GM19099 (cell line): ENCODE data around the gene ABCB9.

Experiments used
- POLR2A ChIP-seq: IDR thresholded peaks from 3 replicates; pipeline ENCODE4 v1.6.1; 2011; ENCODE audit warnings: low read depth; ENCODE audit not compliant: insufficient read length; ENCODE audit errors: extremely low read depth

Gene ABCB9

DNA sequence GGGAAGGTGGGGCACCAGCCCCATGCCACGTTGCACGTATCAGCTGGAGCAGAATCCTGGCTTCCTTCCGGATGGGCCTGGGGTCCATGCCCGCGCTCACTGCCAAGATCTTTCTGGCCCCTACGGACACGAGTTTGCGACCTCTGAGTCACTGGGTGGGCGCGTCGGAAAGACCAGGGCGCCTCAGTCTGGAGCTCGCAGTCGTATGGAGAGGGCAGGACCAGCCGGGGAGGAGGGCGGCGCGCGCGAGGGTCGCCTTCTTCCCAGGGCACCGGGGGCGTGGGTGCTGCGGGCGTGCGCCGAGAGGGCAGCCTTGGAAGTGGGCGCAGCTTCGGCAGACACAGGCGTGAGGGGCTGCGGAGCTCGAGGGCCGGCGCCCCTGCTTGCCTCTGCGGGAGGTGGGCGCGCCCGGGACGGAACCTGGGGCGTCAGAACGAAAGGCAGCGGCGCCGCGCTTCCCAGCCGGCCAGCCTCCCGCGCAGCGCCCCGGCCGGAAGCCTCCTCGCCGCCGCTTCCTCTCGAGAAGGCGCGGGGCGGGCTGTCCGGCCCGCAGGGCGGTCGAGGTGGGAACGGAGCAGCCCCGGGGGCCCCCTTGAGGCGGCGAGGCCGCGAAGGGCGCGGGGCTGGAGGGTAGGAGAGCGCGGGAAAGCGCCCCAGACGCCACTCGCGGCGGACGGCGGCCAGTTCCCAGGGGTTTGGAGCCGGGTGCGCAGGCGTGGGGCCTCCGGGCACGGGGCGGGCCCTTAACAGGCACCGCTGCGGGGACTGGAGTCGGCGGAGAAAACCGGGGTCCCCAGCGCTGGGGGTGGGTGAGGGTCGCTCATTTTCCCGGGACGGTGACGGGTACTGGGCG is 14.1 kb upstream of the ABCB9 start, which contains the start of gene ARL6IP4:
ARL6IP4 (plus strand) TSS at position 499 of the 853 bp plus-strand sequence. CDS start 459 bp downstream, outside the sequence.
- peak; percentile 84 for TF ChIP-seq POLR2A

DNA sequence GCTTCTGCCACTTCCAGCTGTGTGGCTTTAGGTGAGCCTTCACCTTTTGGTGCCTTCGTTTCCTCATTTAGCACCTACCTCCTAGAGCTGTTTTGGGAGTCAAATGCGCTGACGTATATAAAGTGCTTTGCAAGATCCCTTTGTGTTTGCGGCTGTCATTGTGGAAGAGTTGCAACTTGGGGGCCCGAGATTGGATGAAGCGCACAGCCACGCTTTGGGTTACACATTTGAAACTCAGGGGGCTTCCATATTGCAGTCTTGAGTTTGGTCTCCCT is 13.6 kb upstream of the ABCB9 start:
- peak; percentile 10 for TF ChIP-seq POLR2A

DNA sequence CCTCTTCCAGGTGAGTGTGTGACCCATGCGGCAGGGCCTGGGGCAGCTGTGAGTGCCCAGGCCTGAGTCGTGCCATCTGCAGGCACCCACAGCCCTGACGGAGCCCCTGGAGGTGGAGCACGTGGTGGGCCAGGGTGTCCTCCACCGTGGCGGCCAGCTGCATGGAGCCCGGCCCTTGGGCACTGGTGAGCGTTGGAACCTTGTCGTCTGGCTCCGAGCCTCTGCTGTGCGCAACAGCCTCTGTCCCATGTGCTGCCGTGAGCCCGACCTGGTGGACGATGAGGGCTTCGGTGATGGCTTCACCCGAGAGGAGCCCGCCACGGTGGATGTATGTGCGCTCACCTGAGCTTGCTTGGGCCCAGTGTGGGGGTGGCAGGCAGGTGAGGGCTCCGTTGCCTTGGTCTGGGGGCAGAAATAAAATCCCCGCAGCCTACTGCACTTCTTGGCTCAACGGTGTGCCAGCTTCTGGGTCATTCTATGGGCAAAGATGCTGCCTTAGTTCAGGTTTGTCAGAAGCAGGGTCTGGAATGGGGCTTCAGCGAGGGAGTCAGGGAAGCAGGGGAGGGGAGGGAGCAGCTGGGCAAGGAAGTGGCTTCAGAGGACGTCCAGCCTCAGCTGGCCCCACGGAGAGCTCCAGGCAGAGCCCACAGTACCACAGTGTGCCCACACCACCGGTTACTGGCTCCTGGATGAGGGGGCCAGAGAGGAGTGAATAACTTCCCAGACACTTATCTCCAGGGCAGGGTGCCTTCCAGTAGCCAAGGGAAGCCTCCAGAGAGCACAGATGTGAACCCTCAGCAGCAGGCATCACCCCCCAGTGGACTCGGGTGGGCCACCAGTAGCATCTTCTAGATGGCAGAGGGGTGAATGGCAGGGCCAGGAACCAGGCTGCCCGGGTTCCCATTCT is 13.0 kb upstream of the ABCB9 start:
- TF ChIP-seq POLR2A, result no peak

DNA sequence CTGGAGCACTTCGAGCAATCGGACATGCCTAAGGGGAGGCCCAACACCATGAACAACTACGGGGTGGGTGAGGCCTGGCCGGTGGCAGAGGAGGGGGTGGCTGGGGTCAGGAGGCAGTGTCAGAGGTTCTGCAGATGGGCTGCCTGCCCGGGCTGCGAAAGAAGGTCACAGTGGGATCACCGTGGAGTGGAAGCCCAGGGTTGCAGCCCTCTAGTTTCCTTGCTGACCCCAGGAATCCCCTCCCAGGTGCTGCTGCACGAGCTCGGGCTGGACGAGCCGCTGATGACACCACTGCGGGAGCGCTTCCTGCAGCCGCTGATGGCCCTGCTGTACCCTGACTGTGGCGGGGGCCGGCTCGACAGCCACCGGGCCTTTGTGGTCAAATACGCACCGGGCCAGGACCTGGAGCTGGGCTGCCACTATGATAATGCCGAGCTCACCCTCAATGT is 12.3 kb upstream of the ABCB9 start:
- TF ChIP-seq POLR2A, result no peak

DNA sequence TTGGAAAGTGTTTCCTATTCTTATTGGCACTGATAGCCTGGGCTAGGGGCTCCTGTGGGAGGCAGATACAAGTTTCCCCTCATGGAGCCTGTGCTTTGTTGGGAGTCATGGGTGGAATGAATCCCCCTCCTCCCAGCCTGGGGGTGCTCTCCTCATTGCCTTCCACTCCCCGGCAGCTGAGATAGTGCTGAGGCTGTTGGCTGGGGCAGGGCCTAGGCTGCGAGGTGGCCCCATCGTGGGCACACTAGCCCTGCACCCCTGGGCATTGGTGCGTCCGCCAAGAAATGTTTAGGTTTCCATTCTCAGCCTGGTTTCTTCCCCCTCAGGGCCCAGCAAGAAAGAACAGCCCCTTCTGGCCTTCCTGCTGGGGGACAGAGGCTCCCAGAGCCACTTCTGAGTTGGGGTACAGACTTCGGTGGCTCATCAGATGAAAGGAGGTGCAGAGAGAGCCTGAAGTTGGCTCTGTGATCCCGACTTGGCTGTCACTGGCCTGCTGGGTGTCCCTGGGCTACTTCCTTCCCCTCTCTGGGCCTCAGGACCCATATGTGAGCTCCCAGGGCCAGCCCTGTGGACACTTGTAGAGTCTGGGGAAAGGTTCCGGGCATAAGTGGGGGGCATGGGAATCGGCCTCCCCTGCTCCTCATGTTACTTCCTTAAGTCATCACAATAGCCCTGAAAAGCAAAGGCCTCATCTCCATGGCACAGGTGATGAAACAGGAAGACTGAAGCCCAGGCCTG is 11.6 kb upstream of the ABCB9 start:
- TF ChIP-seq POLR2A, result no peak

DNA sequence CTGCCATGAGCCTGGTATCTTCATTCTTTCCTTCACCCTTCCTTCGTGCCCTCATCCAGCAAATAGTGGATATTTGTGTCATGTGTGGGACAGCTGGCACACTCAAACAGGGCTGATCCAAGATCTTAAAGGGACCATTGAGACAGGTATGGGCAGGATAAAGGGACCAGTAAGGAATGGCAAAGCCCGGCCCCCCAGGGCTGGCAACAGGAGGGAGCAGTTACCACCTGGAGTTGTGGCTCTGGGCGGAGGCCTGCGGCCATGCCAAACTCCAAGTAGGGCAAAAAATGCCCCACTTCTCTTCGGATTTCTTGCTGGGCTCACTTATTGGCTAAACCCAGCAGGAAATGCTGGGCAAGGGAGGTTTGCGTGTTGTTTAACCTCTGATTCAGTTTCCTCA is 10.9 kb upstream of the ABCB9 start:
- TF ChIP-seq POLR2A, result no peak

DNA sequence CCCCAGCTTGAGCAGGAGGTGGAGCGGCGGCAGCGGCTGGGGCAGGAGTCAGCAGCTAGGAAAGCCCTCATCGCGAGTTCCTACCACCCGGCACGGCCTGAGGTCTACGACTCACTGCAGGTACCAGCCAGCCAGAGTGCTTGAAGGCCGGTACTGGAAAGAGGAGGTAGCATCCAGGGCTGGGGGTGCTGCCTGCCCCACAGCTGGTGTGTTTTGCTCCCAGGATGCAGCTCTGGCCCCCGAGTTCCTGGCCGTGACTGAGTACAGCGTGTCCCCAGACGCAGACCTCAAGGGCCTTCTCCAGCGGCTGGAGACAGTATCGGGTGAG is 10.3 kb upstream of the ABCB9 start:
- TF ChIP-seq POLR2A, result no peak

DNA sequence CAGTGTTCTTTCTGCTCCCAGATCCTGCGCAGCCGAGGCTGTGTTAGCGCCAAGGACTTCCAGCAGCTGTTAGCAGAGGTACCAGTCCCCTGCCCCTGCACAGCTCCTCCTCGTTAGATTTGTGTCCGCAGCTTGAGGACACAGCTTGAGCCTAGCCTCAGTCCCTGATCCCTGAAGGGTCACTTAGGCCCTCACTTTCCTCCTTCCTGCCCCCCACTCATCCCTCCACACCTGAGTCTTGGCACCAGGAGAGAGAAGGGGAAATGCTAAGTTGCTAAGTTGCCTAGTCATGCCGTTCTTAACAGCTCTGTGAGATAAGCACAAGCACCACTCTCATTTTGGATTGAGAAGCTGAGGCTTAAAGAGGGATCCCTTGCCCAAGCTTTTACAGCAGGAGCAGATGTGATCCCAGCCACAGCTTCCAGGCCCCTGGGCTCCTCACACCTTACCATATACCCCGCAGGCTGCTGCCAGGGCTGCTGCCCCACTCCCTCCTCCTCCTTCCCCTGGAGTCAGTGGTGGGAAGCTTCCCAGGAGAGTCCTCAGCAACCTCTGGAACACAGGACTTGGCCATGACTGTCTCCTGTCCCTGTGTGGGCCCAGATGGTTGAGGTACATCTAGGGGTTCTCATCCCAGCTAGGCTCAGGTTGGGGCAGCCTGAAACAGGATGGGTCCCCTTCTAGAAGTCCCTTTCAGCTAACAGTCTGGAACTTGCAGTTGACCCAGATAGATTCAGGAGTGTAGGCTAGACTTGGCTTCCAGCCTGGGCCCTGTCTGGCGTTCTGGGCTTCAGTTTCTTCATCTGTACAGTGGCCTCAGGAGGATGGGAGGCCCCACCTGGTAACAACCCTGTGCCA is 9.8 kb upstream of the ABCB9 start:
- peak; percentile 18 for TF ChIP-seq POLR2A

DNA sequence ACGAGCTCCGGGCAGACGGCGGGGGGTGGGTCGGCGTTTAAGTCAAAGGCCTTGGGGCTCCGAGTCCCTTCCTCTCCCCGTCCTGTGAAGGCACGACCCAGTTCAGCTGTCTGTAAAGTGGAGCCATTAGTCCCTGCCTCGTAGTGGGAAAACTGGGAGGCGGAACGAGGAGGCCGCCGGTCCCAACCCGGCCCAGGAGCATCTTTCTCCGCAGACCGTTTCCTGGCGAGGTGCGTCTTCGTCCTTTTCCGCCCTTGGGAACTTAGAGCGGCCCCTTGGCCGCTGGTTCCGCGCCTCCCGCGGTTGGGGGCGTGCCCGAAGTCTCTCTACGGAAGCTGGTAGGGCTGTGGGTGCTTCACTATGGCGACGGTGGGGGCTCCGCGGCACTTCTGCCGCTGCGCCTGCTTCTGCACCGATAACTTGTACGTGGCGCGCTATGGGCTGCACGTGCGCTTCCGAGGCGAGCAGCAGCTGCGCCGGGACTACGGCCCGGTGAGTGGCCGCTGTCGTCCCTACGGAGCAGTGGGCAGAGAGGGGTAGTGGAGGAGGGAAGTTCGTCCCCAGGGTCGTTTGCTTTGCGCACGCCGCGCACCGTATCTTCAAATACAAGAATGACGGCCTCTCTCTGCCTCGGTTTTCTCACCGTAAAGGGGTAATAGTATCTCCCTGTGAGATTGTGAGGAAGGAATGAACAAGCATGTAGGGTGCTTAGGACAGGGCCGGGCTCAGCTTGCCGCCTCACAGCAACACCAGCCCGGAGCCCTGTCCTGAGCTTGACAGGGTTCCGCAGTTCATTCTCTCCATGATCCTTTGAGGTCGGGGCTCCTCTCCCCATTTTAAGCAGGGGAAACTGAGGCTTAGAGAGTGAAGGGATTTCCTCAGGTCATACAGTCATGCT is 8.9 kb upstream of the ABCB9 start, which contains the start of gene OGFOD2:
OGFOD2 (plus strand) TSS at position 353 of the 898 bp plus-strand sequence; CDS start at position 361, 8 bp downstream.
- peak; percentile 56 for TF ChIP-seq POLR2A

DNA sequence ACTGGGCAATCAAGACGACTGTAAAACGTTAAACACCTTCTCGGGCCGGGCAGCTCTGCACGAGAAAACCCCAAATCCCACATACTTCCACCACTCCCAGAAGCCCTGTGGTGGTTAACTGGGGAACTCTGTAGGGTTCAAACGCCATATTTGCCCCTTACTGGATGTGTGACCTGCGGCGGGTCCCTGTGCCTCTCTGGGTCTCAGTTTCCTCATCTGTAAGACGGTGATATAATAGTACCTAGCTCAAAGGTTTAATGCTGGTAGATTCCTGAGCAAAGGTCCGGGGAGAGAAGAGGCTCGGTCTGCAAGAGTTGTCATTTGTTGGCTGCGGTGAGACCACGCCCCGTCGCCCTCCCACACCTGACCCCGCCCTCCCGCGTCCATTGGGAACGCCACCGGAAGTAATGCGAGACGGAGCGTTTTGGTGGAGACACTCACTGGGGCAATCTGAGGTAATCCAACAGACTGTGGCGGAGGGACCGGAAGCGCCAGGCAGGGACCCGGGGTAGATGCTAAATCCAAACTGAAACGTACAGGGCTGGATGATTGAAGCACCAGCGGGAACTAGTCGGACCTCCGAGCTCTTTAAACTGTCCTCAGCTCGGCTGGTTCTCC is 8.1 kb upstream of the ABCB9 start:
- TF ChIP-seq POLR2A, result peak; percentile 61

DNA sequence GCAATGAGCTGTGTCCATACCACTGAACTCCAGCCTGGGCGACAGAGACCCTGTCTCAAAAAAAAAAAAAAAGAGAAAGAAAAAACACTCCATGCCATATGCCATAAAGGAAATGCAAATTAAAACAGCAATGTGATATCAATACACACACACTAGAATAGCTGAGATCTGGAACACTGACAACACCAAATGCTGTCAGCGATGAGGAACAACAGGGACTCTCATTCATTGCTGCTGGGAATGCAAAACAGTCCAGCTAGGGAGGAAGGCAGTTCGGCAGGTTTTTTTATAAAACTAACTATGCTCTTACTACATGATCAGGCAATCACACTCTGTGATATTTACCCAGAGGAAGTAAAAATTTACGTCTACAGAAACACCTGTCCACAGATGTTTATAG is 3.4 kb upstream of the ABCB9 start:
- TF ChIP-seq POLR2A, result no peak

DNA sequence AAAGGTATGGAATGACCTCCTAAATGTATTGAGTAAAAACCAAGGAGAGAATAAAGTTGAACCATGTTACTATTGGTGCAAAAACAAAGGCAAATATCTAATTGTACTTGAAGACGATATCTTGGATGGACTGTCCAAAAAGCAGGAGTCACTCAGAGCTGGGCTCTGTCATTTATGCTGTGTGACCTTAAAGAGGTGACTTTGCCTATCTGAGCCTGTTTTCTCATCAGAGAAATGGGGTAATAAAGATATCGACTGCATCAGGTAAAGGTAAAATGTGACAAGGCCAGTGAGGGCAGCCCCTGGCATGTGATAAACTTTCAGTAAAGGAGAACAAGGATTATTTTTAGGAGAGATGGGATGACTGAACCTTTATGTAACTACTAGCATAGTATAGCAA is 1.8 kb upstream of the ABCB9 start:
- no peak for TF ChIP-seq POLR2A
